Measurements from ENCODE around the gene USP31. TPM values are rescaled to one million over a fixed set of nuclear protein-coding genes. Genes with fewer than 3 reads are reported as not detected.
"Not testable (repeated sequence)": the region's sequence is repeated elsewhere in the genome, so short reads cannot be mapped to it uniquely, and the experiment has no call there.

Gene USP31
- total and polyA plus RNA-seq, 2 experiments from 2014 or later: 5.1 to 7.1 TPM

DNA sequence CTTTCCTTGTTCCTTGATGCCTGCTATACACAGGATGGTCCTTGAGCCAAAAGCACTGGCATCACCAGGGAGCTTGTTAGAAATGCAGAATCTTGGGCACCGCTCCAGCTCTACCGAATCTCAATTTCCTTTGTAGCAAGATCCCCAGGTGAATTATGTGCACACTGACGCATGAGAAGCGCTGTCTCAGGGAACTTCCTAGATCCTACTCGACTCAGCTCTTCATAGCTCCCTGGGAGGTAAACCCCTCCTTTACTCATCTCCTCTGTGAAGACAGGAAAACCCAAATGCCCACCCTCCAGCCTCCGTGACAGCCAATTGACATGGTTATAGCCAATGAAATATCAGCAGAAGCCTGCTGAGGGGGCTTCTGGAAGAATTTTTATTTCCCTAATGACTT, 4.1 kb downstream of the USP31 start:
- H3K4me1 ChIP-seq (ENCODE audit: low read depth): peaks cover 37% of the 10 kb centered on the region
- no peak overlapping the region for H3K4me3 ChIP-seq
- no peak for DNase-seq (ENCODE audit: low read depth in 1 of 2, low spot score in 1 of 2)
- H3K36me3 ChIP-seq: no peaks in the 10 kb centered on the region
- TF ChIP-seq, protein P1, sequence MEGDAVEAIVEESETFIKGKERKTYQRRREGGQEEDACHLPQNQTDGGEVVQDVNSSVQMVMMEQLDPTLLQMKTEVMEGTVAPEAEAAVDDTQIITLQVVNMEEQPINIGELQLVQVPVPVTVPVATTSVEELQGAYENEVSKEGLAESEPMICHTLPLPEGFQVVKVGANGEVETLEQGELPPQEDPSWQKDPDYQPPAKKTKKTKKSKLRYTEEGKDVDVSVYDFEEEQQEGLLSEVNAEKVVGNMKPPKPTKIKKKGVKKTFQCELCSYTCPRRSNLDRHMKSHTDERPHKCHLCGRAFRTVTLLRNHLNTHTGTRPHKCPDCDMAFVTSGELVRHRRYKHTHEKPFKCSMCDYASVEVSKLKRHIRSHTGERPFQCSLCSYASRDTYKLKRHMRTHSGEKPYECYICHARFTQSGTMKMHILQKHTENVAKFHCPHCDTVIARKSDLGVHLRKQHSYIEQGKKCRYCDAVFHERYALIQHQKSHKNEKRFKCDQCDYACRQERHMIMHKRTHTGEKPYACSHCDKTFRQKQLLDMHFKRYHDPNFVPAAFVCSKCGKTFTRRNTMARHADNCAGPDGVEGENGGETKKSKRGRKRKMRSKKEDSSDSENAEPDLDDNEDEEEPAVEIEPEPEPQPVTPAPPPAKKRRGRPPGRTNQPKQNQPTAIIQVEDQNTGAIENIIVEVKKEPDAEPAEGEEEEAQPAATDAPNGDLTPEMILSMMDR (IDR thresholded peaks at IDR 0.05; ENCODE audit: low read depth, low read length): no peak
- H3K27ac ChIP-seq: no peak overlapping the region
- H3K9me3 ChIP-seq (ENCODE audit: low read depth): no peaks in the 10 kb centered on the region
- no peaks in the 10 kb centered on the region for H3K27me3 ChIP-seq

DNA sequence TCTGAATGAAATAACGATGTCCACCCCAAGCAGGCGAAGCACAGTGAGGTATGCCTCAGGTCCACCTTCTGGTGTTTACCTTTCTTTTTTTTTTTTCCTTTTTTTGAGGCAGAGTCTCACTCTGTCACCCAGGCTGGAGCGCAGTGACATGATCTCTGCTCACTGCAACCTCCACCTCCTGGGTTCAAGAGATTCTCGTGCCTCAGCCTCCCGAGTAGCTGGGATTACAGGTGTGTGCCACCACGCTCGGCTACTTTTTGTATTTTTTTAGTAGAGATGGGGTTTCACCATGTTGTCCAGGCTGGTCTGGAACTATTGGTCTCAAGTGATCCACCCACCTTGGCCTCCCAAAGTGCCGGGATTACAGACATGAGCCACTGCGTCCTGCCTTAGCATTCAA, 4.9 kb downstream of the USP31 start:
- not testable (repeated sequence) for DNase-seq (ENCODE audit: low read depth in 1 of 2, low spot score in 1 of 2); H3K27me3 ChIP-seq; H3K4me3 ChIP-seq; H3K9me3 ChIP-seq (ENCODE audit: low read depth); H3K36me3 ChIP-seq; H3K27ac ChIP-seq
- H3K4me1 ChIP-seq (ENCODE audit: low read depth): peaks cover 45% of the 10 kb centered on the region

DNA sequence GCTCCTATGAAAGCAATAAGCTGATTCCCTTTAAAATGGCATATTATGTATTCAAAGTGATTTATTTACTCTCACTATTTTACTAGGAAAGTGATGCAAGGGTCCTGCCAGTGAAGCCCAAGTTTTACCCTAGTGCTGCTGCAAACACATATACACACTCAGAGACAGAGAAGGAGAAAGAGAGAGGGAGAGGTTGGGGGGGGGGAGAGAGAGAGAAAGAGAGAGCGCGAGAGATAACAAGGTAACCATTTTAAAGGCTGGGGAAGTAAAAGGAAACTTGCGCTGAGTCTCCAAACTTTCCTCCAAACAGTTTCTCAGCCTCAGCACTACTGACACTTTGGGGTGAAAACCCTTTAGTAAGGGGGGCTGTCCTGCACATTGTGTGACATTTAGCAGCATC, 5.9 kb downstream of the USP31 start:
- H3K36me3 ChIP-seq: no peaks in the 10 kb centered on the region
- TF ChIP-seq, protein P1 (IDR thresholded peaks at IDR 0.05; ENCODE audit: low read depth, low read length): no peak
- no peak for DNase-seq (ENCODE audit: low read depth in 1 of 2, low spot score in 1 of 2)
- no peak overlapping the region for H3K27ac ChIP-seq
- no peaks in the 10 kb centered on the region for H3K27me3 ChIP-seq
- no peaks in the 10 kb centered on the region for H3K9me3 ChIP-seq (ENCODE audit: low read depth)
- no peak overlapping the region for H3K4me3 ChIP-seq
- H3K4me1 ChIP-seq (ENCODE audit: low read depth): peaks cover 47% of the 10 kb centered on the region

GRCh38 chr16:23141959-23142740, 7.1 kb downstream of the USP31 start:
- H3K36me3 ChIP-seq: no peaks in the 10 kb centered on the region

GRCh38 chr16:23141500-23141899, 7.8 kb downstream of the USP31 start:
- TF ChIP-seq, protein P1 (IDR thresholded peaks at IDR 0.05; ENCODE audit: low read depth, low read length): no peak
- Histone ChIP-seq H3K9me3 (ENCODE audit: low read depth) (no peaks in the 10 kb centered on the region), H3K27me3 (no peaks in the 10 kb centered on the region), H3K27ac (peak overlapping the region; percentile 59), H3K36me3 (no peaks in the 10 kb centered on the region), H3K4me3 (no peak overlapping the region), H3K4me1 (ENCODE audit: low read depth) (peaks cover 47% of the 10 kb centered on the region)
- no peak for DNase-seq (ENCODE audit: low read depth in 1 of 2, low spot score in 1 of 2)

More at GRCh38 chr16:23141959-23142740, 7.1 kb downstream of the USP31 start:
- H3K4me3 ChIP-seq: no peak overlapping the region
- no peaks in the 10 kb centered on the region for H3K27me3 ChIP-seq
- H3K4me1 ChIP-seq (ENCODE audit: low read depth): peaks cover 47% of the 10 kb centered on the region
- TF ChIP-seq, protein P1 (IDR thresholded peaks at IDR 0.05; ENCODE audit: low read depth, low read length): no peak
- H3K9me3 ChIP-seq (ENCODE audit: low read depth): no peaks in the 10 kb centered on the region
- DNase-seq (ENCODE audit: low read depth in 1 of 2, low spot score in 1 of 2): peak in 1 of 2 donors; percentile 70
- H3K27ac ChIP-seq: peak overlapping the region; percentile 59

- DNase-seq (ENCODE audit: low read depth in 1 of 2, low spot score in 1 of 2): no peak
- Histone ChIP-seq H3K36me3 (no peaks in the 10 kb centered on the region), H3K9me3 (ENCODE audit: low read depth) (no peaks in the 10 kb centered on the region), H3K27me3 (no peaks in the 10 kb centered on the region), H3K27ac (peak overlapping the region; percentile 59), H3K4me1 (ENCODE audit: low read depth) (peaks cover 47% of the 10 kb centered on the region), H3K4me3 (no peak overlapping the region)
- TF ChIP-seq, protein P1 (IDR thresholded peaks at IDR 0.05; ENCODE audit: low read depth, low read length): no peak
Measured at GRCh38 chr16:23141033-23141432, 8.2 kb downstream of the USP31 start.

Data from cardiac muscle cell (in vitro differentiated cells and primary cell).